HG03159 (cell line): ENCODE measurements around the gene WHRN.

Source experiments
- ATAC-seq: cut with Tn5 transposase; IDR thresholded peaks from one replicate; pipeline ENCODE4 v1.9.1; 2021; ENCODE audit warnings: mild to moderate bottlenecking, moderate library complexity; ENCODE audit not compliant: unreplicated experiment

The WHRN gene

GRCh38 chr9:114473447-114473801 lies 31.8 kb downstream of the WHRN start:
- ATAC-seq: no peak

DNA sequence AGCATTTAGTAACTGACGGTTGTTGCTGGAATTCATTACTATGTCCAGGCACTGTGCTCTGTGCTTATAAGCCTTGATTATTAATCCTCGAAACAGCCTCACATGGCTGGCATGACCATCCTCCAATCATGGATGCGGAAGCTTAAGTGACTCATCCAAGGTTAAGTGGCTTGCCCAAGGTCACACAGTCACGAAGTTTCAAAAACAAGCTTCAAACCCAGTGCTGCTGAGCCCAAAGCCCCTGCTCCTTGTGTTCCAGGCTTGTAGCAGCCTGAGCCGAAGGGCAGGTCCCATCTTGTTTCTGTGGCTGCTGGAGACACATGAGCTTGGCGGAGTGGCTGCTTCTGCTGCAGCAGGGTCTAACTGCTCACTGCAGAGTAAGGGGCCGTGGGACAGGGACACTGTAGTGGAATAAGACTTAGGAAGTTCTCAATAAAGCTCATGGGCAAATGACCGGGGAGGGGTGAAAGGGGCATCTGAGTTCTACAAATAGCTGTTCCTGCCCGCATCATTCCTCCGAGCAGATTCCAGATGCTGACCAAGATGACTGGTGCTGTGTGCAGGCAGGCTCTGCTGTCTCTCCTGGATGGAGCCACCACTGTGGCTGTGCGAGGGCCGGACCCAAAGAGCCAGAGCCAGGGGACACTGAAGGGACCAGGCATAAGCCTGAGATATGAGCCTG lies 32.4 kb downstream of the WHRN start:
- no peak for ATAC-seq

DNA sequence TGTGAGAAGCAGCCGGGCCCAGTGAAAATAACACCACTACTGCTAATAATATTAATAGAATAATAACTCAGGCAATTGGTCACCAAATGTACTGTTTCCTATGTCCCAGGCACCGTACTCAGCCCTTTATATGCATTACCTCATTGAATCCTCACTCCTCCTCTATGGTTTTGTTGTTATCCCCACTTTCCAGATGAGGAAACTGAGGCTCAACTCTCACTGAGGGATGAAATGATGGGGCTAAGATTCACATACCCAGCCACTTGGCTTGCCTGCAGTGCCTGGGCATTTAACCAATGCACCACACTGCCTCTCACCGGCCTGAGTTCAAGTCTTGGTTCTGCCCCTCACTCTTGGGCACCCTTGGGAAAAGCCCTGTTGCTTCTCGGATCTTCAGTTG lies 34.1 kb downstream of the WHRN start:
- no peak for ATAC-seq

- no peak for ATAC-seq
These were observed 34.7 kb downstream of the WHRN start for GRCh38 chr9:114470581-114470980.

DNA sequence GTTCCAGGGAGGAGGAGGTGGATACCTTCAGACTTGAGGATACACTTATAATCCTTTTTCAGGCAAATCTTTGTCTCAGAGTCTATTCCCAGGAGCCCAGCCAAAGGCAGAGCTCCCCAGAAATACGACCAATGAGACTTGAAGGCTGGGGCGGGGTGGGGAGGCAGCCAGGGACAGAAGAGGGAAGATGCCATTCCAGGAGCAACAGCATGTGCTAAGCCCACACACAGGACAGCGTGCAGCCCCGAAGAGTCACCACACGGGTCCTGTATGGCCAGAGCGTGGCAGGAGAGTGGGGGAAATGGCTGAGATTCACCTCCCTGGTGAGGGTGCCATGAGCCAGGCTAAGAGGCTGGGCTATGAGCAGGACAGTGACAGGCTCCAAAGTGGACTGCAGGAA lies 35.2 kb downstream of the WHRN start:
- no peak for ATAC-seq

- no peak for ATAC-seq
These were observed 36.0 kb downstream of the WHRN start for GRCh38 chr9:114469091-114469853.

GRCh38 chr9:114467910-114468309 lies 37.4 kb downstream of the WHRN start:
- no peak for ATAC-seq

DNA sequence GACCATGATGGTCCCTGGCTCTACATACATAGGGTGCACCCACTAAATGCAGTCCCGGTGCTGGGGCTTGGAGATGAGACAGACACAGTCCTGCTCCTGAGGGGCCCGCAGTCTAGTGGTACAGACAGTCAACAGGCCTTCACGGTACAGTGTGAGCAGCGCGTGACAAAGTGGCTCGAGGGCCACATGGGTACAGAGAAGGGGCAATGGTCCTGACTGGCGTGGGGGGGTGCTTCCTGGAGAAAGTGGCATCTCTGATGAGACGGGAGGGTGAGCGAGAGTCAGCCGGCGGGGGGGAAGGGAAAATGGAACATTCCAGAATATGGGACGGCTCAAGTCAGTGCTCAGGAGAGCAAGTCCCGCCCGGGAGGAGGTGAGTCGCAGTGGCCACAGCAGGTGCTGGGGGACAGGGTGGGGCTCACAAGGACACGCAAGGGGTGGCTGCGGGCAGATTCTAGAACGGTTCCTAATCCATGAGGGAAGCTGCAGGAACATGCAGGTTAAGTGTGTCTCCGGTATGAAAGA lies 38.0 kb downstream of the WHRN start:
- ATAC-seq: no peak

DNA sequence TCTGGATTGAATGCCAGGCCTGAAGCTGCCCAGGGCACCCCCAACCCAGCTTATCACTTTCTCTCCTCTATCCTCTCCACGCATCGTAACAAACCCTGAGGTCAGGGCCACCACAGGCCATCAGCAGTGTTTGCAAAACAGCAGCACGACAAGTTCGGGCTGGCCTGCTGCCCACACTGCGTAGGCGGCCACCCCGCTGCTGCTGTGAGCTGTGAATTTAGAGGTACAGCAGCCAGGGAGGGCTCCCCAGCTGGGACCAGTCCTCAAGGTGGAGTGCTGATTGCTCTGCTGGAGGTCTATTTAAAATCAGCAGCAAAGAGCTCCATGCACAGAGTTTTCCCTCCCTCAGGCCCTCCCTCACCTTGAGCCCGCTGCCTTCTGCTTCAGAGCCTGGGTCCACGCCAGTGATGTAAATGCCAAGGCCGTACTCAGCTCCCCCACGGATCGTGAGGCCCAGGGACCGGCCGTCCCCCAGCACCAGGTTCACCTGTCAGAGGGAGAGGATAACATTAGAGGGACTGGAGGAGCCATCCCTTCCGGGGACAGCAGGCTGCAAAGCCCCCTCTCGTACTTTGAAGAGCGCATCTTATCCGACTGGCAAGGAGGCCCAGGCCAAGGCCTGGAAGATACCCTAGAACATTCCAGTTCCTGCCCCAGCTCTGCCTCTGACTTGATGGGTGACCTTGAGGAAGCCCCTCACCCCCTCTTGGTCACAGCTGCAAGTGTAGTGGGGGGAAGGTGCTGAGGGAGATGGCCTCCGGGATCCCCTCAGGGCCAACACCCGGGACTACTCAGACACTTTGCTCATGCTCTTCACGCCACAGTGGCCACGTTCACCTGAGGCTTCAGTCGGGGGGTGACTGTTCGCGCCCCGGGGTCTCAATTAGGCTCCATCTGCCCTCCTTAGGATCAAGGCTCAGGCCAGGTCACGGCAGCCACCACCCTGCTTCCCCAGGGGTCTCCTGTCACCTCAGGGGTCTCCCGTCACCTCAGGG lies 39.1 kb downstream of the WHRN start:
- no peak for ATAC-seq

- no peak for ATAC-seq
These were observed 39.9 kb downstream of the WHRN start for GRCh38 chr9:114465417-114465816.

GRCh38 chr9:114464281-114465051 lies 40.8 kb downstream of the WHRN start:
- no peak for ATAC-seq

- ATAC-seq: no peak
These were observed 42.5 kb downstream of the WHRN start for GRCh38 chr9:114462791-114463190.

GRCh38 chr9:114461468-114461867 lies 43.8 kb downstream of the WHRN start:
- no peak for ATAC-seq

GRCh38 chr9:114460513-114461199 lies 44.6 kb downstream of the WHRN start:
- no peak for ATAC-seq

- ATAC-seq: no peak
These were observed 45.8 kb downstream of the WHRN start for GRCh38 chr9:114459464-114459863.

DNA sequence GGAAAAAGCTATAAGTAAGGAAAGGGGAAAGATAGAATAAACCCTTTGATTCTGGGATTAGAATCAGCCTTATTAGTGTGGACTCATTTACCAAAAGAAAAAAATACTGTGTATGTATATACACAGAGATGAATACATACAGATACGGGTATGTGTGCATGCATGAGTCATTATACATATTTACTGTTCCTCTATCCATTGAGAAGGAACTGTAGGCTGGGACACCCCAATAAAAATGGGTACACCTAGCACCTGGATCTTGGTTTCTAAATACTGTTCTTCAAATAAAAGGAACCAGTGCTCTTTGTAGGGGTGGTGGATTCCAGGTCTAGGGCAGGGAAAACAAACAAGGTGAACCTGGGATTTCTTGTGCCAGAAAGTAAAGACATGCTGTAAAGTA lies 48.3 kb downstream of the WHRN start:
- no peak for ATAC-seq

GRCh38 chr9:114454652-114455051 lies 50.6 kb downstream of the WHRN start:
- ATAC-seq: no peak

DNA sequence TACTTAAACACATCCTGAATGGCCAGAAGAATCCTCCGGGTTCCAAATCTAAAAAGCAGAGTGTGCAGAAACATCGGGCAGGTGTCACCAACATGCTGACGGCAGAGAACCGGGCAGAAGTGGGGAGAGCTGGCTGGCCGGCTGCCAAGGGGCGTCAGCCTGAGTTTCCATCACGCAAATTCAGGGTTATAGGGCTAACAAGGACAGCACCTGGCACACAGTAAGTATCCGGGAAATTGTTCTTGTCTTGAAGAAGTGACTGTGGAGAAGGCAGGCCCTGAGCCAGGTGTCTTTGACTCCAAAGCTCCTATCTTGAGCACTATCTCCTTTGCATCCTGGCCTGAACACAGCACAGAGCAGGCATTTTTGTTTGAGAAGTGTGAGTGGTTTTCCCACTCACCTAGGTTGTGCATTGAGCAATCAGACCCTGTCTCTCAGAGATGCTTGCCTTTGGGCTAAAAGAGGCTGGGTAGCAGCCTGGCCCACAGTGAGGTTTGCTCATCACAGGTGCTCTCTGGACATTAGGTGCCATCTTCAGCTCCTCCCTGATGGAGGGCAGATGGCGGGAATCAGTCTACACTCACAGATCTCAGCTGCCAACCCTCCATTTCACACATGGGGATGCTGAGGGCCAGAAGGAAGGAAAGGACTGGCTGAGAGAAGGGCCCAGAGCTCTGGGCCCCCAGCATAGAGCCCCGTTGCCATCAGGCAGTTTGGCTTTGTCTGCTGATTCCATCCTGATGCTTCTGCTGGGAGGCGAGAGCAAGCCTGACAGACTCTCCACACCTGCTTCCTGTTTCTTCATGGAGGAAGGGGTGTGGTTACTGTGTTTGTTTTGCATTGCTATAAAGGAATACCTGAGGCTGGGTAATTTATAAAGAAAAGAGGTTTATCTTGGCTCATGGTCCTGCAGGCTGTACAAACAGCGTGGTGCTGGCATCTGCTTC lies 52.8 kb downstream of the WHRN start:
- ATAC-seq: no peak

DNA sequence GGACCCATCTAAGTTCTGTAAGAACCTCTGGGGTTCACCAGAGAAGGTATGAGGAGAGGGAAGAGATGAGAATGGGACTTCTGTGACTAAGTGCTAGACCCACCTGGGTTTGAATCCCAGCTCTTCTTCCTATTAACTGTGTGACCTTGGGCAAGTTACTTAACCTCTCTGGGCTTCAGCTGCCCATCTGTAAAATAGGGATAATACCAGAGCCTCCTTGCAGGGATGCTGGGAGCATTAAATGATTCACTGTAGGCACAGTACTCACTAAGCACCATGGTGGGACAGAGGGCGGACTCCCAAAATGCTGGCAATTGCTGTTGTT lies 53.6 kb downstream of the WHRN start:
- ATAC-seq: no peak
